Upper lobe of right lung (tissue), 1 donor: Measurements from ENCODE around the gene LCE1F. TPM values are rescaled to one million over a fixed set of nuclear protein-coding genes. Genes with fewer than 3 reads are reported as not detected.

Source experiments
- ATAC-seq: fragments of 200-7000 bp; cut with Tn5 transposase; one replicate; pipeline ENCODE4 v1.9.1; 2020; ENCODE audit warnings: mild to moderate bottlenecking, moderate library complexity
- DNase-seq: peaks from one replicate; pipeline ENCODE4 v3.0.0-alpha.2; 2020
- H3K27ac ChIP-seq: fragments of 200-600 bp; one replicate; pipeline ENCODE4 v1.8.0; 2022
- H3K27me3 ChIP-seq: fragments of 200-600 bp; one replicate; pipeline ENCODE4 v1.8.0; 2022; ENCODE audit warnings: mild to moderate bottlenecking
- H3K36me3 ChIP-seq: fragments of 200-600 bp; one replicate; pipeline ENCODE4 v1.8.0; 2022
- H3K4me1 ChIP-seq: fragments of 200-600 bp; one replicate; pipeline ENCODE4 v1.8.0; 2022
- H3K4me3 ChIP-seq: fragments of 200-600 bp; one replicate; pipeline ENCODE4 v1.8.0; 2022; ENCODE audit warnings: mild to moderate bottlenecking
- H3K9me3 ChIP-seq: fragments of 200-600 bp; one replicate; pipeline ENCODE4 v1.8.0; 2022
- intact Hi-C: fragments of 100-400 bp; cut with DNase I; formaldehyde crosslinking; loops from one replicate; pipeline ENCODE4 v1.11.0; 2022
- long read RNA-seq: library from polyadenylated mRNA; unstranded; transcript quantifications from one replicate; pipeline ENCODE4 v2.0.0, GENCODE V29; 2021
- total RNA-seq: library from RNA; stranded (reverse); fragmentation: NEBNext Ultra II Directional; extraction: Animal tissue kit (Norgen Biotek cat#: 25700); gene quantifications from one replicate; pipeline ENCODE4 v1.2.1, GENCODE V29; 2021
- TF ChIP-seq, protein P1 (sequence below): fragments of 200-600 bp; IDR thresholded peaks from one replicate; pipeline ENCODE4 v1.8.0; 2022; ENCODE audit warnings: antibody characterized with exemption
- donor health status: DM: no; HTN: yes; CAD: no; lungs with severe emphysema.

Gene LCE1F, protein sequence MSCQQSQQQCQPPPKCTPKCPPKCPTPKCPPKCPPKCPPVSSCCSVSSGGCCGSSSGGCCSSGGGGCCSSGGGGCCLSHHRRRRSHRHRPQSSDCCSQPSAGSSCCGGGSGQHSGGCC
- not detected for total RNA-seq
- long read RNA-seq, result 0 reads

DNA sequence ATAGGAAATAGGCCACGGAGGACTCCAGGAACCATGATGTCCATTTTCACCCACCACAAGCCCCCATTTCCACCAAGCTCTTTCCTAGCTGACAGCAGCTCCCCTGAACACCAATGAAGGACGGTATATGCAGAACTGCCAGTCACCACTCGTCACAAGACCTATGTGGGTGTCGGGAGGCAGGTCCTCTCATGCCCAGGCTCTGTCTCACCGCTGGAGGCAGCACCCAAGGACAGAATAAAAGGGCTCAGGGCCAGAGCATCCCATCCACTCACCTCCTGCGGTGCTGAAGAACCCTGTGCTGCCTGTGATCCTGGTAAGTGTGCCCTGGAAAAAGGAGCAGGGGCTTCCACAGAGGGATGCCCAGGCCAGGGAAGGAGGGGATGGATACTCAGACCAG, at the start of gene LCE1F:
LCE1F (plus strand) TSS at position 266 of the 400 bp plus-strand sequence. CDS start 1,232 bp downstream, outside the sequence.
- no peak within 1 kb of the TSS for H3K27ac ChIP-seq
- TF ChIP-seq, protein P1, sequence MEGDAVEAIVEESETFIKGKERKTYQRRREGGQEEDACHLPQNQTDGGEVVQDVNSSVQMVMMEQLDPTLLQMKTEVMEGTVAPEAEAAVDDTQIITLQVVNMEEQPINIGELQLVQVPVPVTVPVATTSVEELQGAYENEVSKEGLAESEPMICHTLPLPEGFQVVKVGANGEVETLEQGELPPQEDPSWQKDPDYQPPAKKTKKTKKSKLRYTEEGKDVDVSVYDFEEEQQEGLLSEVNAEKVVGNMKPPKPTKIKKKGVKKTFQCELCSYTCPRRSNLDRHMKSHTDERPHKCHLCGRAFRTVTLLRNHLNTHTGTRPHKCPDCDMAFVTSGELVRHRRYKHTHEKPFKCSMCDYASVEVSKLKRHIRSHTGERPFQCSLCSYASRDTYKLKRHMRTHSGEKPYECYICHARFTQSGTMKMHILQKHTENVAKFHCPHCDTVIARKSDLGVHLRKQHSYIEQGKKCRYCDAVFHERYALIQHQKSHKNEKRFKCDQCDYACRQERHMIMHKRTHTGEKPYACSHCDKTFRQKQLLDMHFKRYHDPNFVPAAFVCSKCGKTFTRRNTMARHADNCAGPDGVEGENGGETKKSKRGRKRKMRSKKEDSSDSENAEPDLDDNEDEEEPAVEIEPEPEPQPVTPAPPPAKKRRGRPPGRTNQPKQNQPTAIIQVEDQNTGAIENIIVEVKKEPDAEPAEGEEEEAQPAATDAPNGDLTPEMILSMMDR, result no peak
- H3K4me1 ChIP-seq, result no peaks in the 10 kb centered on the region
- H3K9me3 ChIP-seq, result no peaks in the 10 kb centered on the region
- ATAC-seq, result no peak
- no peaks in the 10 kb centered on the region for H3K27me3 ChIP-seq
- H3K4me3 ChIP-seq, result no peak within 1 kb of the TSS
- no peaks in the 10 kb centered on the region for H3K36me3 ChIP-seq
- intact Hi-C loops, result no loop called here
- DNase-seq, result no peak

DNA sequence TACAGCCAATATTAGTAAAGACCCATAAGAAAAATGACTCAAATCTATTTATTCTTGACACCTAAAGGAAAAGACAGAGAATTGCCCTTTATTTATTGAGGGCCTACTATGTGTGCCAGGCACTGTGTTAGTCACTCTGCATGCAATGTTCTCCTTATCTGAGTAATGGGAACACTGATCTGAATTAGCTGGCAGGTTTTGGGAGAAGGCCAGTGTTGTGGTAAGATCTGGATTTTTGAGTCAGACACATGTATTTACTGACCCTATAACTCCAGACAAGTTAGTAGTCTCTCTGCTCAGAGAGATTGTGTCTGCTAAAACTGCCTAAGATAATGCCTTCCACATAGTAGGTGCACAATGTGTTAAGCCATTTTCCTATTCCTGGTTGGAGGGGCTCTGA, 49.7 kb upstream of the LCE1F start:
- intact Hi-C loops, result no loop called here
- H3K36me3 ChIP-seq, result no peaks in the 10 kb centered on the region
- TF ChIP-seq, protein P1, result no peak
- no peaks in the 10 kb centered on the region for H3K9me3 ChIP-seq
- no peaks in the 10 kb centered on the region for H3K27me3 ChIP-seq
- DNase-seq (no peak), ATAC-seq (no peak)
- H3K4me1 ChIP-seq, result no peaks in the 10 kb centered on the region
- no peak overlapping the region for H3K27ac ChIP-seq
- no peak overlapping the region for H3K4me3 ChIP-seq

DNA sequence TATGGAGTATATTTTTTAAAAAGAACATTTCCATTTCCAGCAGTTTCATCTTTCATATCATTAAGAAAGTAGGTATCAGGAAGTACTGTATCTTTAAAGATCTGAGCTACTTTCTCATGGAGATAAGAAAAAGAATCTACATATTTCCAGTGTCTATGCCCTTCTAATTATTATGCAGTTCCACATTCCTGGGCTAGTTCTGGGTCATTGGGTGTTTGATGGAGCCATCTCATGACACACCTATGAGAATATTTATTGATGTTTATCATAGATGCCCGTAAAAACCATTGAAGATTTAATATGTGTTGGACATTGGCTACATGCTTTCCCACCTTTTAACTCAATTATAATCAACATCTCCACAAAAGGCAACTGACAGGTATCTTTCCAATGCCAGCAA, 46.0 kb upstream of the LCE1F start:
- DNase-seq, result no peak
- ATAC-seq, result no peak
- intact Hi-C loops, result no loop called here

DNA sequence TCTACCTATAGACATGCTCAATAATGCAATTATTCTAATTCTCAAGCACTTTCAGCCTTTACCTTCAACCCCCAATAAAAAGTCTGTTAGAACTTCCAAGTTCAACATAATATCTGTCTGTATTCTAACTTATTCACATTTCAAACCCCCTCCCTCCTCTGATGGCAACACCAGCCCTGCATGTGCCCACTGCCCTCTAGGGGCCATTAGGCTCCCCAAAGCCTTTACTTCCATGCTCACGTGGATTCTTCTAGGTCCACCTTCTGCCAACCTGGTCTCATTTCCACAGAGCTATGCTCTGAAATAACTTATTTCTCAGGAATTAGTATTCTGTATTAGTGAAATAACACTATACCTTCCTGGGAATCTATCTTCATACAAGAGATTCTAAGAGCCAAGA, 39.3 kb upstream of the LCE1F start:
- Histone ChIP-seq H3K4me1 (no peaks in the 10 kb centered on the region), H3K36me3 (no peaks in the 10 kb centered on the region), H3K4me3 (no peak overlapping the region), H3K27ac (no peak overlapping the region), H3K27me3 (no peaks in the 10 kb centered on the region), H3K9me3 (no peaks in the 10 kb centered on the region)
- DNase-seq (no peak), ATAC-seq (no peak)
- intact Hi-C loops, result no loop called here
- TF ChIP-seq, protein P1, result no peak

More for the DNA sequence above, 46.0 kb upstream of the LCE1F start:
- Histone ChIP-seq H3K27me3 (no peaks in the 10 kb centered on the region), H3K36me3 (no peaks in the 10 kb centered on the region), H3K27ac (no peak overlapping the region), H3K9me3 (no peaks in the 10 kb centered on the region), H3K4me3 (no peak overlapping the region), H3K4me1 (no peaks in the 10 kb centered on the region)
- TF ChIP-seq, protein P1, result no peak

DNA sequence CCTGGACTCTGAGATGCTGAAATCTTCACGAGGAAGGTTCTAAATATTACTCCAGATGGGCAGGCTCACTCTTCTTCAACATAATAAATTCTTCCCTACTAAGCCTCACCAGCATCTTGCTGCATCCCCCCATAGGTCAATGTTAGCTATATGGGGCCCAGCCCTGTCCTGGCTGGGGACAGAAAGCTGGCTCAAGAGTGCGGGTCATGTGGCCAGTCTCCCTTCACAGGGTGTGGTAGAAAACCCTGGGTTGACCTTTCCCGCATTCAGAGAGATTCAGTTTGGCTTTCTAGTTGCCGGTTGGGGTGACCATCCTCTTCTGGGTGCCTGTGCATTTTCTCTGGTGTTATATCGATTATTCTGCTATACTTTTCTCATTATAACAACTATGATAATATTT, 36.9 kb upstream of the LCE1F start:
- Histone ChIP-seq H3K4me3 (no peak overlapping the region), H3K9me3 (no peaks in the 10 kb centered on the region), H3K4me1 (no peaks in the 10 kb centered on the region), H3K27ac (no peak overlapping the region), H3K36me3 (no peaks in the 10 kb centered on the region), H3K27me3 (no peaks in the 10 kb centered on the region)
- TF ChIP-seq, protein P1, result no peak
- ATAC-seq (no peak), DNase-seq (no peak)
- intact Hi-C loops, result no loop called here

DNA sequence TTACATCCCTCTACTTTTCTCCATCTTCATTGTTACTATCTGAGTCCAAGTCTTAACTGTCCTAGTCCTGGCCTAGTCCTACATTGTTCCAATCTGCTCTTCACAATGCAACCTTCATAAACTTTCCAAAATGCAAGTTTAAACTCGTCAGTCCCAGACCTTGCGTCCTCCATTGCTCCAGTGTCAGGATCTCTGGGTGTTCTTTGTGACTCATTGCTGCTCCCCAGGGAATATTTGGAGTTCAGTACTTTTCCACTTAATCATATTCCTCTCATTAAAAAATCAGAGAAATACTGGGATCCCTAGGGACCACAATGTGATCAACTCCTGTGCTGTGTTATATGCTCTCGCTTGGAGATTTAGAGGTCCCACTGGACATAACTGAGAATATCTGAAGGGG, 35.1 kb upstream of the LCE1F start:
- Histone ChIP-seq H3K27ac (no peak overlapping the region), H3K36me3 (no peaks in the 10 kb centered on the region), H3K4me1 (no peaks in the 10 kb centered on the region), H3K4me3 (no peak overlapping the region), H3K9me3 (no peaks in the 10 kb centered on the region), H3K27me3 (no peaks in the 10 kb centered on the region)
- DNase-seq (no peak), ATAC-seq (no peak)
- intact Hi-C loops, result no loop called here
- TF ChIP-seq, protein P1, result no peak
